SKM-1 treated with dmso at 0.1 percent for 144 hours (cell line): ENCODE results near the gene ZNF277.
A peak's percentile ranks its signal among the peaks of the same experiment; 100 is the strongest.

Source experiments
- DNase-seq: peaks from one replicate; lab custom pipeline; 2025; ENCODE audit not compliant: unreplicated experiment; lab: John Stamatoyannopoulos, UW

Gene ZNF277

GRCh38 chr7:112385516-112385915 lies 179.0 kb downstream of the ZNF277 start:
- no peak for DNase-seq

GRCh38 chr7:112386619-112387018 lies 180.1 kb downstream of the ZNF277 start:
- DNase-seq: no peak

- DNase-seq: no peak
Observed at GRCh38 chr7:112390167-112390566, 183.7 kb downstream of the ZNF277 start.

- DNase-seq: peak; percentile 35
Observed at GRCh38 chr7:112391079-112391821, 184.8 kb downstream of the ZNF277 start.

GRCh38 chr7:112391841-112392286 lies 185.4 kb downstream of the ZNF277 start:
- peak; percentile 56 for DNase-seq
